ENCODE results near the gene VPS37C.

DNA sequence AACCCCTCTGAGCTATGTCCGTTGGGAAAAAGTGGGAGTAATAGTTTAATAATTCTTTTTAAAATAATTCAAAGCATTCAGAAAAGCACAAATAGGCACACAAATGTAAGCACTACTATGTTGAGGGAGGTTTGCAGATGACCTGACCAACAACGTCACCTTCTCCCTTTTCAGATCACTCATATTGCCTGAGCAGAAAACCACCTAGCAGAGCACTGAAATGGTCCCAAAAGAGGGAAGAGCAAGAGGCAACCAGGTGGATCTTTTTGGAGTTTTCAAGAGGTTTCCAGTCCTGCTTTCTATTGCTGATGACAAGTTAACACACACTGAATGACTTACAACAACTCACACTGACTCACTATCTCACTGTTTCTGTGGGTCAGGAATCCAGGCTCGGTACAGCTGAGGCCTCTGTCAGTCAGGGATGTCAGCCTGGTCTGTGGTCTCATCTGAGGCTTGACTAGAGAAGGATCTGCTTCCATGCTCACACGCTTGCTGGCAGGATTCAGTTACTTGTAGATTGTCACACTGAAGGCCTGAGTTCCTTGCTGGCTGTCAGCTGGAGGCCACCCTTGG, 37.8 kb upstream of the VPS37C start:
- TF ChIP-seq, protein P1, sequence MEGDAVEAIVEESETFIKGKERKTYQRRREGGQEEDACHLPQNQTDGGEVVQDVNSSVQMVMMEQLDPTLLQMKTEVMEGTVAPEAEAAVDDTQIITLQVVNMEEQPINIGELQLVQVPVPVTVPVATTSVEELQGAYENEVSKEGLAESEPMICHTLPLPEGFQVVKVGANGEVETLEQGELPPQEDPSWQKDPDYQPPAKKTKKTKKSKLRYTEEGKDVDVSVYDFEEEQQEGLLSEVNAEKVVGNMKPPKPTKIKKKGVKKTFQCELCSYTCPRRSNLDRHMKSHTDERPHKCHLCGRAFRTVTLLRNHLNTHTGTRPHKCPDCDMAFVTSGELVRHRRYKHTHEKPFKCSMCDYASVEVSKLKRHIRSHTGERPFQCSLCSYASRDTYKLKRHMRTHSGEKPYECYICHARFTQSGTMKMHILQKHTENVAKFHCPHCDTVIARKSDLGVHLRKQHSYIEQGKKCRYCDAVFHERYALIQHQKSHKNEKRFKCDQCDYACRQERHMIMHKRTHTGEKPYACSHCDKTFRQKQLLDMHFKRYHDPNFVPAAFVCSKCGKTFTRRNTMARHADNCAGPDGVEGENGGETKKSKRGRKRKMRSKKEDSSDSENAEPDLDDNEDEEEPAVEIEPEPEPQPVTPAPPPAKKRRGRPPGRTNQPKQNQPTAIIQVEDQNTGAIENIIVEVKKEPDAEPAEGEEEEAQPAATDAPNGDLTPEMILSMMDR (IDR thresholded peaks at IDR 0.05), result no peak
- no peak for TF ChIP-seq POLR2AphosphoS5 (IDR thresholded peaks at IDR 0.05; ENCODE audit: low read depth, low read length)
- TF ChIP-seq, protein P2, sequence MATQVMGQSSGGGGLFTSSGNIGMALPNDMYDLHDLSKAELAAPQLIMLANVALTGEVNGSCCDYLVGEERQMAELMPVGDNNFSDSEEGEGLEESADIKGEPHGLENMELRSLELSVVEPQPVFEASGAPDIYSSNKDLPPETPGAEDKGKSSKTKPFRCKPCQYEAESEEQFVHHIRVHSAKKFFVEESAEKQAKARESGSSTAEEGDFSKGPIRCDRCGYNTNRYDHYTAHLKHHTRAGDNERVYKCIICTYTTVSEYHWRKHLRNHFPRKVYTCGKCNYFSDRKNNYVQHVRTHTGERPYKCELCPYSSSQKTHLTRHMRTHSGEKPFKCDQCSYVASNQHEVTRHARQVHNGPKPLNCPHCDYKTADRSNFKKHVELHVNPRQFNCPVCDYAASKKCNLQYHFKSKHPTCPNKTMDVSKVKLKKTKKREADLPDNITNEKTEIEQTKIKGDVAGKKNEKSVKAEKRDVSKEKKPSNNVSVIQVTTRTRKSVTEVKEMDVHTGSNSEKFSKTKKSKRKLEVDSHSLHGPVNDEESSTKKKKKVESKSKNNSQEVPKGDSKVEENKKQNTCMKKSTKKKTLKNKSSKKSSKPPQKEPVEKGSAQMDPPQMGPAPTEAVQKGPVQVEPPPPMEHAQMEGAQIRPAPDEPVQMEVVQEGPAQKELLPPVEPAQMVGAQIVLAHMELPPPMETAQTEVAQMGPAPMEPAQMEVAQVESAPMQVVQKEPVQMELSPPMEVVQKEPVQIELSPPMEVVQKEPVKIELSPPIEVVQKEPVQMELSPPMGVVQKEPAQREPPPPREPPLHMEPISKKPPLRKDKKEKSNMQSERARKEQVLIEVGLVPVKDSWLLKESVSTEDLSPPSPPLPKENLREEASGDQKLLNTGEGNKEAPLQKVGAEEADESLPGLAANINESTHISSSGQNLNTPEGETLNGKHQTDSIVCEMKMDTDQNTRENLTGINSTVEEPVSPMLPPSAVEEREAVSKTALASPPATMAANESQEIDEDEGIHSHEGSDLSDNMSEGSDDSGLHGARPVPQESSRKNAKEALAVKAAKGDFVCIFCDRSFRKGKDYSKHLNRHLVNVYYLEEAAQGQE (IDR thresholded peaks at IDR 0.05; ENCODE audit: insufficient read depth in 1 of 2, low read depth in 2 of 2, low read length in 1 of 2), result no peak
